CD4-positive, alpha-beta T cell treated with Interleukin-1 beta for 1 hour (primary cell): ENCODE results near the gene MMRN1.

Experiments used
- DNase-seq, 2 donors: peaks; one replicate each; pipeline ENCODE4 v3.0.0-alpha.2; 2020 to 2022

The MMRN1 gene

DNA sequence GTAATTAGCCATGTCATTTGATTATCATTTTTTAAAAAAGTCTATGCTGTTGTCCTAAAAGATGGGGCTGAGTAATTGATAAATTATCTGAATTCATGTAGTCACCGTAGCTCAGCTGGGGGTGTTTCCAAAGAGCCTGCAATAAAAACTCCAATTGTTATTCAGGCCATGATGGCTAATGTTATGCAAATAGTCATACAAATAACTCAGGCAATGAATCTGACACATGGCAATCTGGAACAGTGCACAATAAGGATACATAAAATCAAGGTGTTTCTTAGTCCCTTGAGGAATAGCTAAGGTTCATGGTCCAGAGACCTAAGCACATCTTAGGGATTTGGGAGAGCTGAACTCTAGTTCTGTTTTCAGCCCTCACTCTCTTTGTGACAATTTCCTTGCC is 15.2 kb downstream of the MMRN1 start:
- DNase-seq = no peak

DNA sequence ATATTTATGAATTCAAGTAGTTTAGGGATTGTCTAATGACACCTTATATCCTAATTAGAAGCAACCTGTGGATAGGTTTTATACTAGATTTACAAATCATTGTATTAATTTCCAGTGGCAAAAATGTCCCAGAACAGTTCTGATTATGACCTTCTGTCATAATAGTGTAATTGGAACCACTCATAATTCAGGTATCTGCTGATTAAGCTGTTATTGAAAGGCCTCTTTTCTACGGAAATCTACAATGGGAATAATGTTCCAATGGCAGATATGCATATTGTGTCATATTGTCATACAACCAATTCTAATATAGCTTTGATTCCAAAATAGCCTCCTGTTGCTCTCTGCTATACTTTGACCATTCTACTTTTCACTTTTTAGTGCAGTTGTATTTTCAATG is 19.0 kb downstream of the MMRN1 start:
- DNase-seq = no peak

DNA sequence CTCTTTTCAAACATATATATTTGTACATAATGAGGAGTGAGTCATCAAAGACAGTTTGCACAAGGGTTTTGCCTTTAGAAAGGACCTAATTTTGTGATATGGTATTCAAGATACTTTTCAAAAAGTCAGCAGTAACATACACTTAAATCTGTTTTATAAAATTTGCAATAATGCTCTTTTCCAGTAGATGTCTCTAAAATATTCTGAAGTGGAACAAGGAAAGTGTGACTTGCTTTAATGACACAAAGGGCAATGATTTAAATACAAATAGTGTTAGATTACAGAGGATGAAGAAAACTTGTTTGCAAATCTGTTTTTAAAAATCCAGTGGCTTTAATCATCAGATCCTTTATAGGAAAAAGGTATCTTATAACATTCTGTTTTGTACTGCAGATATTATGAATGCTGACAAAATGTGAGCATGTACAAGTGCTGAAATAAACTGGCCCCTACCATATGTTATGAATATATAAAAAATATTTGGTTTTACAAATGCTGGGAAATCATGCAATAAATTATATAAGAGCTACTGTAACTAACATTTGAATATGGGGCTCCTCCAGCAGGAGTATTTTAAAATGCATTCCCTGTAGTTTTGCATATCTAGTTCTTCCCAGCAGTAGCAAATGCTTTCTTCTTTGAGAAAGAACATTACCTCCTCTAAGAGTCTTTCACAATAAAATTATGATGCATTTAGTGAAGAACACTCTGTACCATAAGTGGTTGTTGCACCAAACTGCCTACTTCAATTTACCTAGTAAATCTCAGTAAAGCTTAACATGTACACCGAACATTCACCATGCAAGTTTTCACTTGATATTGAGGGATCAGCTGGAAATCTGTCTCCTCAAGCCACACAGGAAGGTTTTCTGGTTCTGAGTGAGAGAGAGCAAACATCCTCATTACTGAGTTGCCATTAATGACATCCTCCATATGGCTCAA is 20.2 kb downstream of the MMRN1 start:
- no peak for DNase-seq

DNA sequence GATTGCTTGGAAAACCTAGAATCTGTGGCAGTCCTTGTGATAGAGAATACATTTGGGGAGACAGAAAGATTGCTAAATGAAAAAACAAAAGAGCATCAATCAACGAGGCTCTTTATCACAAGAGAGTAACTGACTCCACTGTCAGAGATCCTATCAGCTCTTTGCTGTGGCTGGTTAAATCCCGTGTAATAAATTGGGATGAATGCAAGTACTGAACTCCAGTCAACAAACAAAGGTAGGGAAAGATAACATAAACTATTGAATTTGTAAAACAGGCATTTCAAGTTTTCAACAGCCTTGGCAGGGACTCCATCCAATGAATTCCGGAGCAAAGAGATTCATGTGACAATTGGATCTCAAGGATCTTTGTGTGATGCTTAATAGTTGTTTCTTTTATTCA is 21.3 kb downstream of the MMRN1 start:
- no peak for DNase-seq

DNA sequence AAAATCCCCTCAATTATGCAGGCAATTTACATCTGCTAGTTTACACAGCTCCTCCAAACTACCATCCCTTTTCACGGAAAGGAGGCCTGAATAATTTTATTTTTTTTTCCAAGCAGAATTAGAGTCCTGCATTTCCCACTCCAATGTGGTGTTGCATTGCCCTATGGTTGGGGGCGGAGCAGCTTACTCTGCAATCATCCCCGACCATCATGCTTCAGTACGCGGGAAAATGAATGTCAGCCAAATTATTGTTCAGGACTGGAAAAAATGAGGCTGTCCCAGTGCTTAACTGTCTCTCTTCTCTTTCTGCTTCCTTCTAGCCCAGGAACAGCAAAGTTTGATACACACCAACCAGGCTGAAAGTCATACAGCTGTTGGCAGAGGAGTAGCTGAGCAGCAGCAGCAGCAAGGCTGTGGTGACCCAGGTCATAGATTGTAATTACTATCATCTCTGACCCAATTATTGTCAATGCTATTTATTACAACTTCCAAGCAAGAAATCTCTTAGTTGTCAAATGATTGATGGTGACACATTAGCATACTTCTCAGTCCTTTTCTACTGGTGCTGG is 28.3 kb downstream of the MMRN1 start:
- no peak for DNase-seq

DNA sequence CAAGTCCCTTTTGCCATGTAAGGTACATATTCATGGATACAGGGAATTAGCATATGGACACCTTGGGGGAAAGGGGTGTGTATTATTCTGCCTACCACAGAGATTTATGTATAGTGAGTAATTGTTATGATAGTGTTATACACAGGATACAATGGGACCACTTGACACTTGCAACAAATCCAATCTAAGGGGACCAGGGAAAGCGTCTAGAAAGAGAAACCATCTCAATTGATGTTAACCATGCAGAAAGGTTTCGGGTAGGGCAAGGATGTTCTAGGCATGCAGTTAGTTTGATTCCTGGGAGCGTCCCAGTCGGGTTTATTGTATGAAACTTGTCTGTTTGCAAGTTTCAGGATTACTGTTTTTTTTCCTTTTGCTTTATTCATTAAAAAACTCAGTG is 34.2 kb downstream of the MMRN1 start:
- no peak for DNase-seq

DNA sequence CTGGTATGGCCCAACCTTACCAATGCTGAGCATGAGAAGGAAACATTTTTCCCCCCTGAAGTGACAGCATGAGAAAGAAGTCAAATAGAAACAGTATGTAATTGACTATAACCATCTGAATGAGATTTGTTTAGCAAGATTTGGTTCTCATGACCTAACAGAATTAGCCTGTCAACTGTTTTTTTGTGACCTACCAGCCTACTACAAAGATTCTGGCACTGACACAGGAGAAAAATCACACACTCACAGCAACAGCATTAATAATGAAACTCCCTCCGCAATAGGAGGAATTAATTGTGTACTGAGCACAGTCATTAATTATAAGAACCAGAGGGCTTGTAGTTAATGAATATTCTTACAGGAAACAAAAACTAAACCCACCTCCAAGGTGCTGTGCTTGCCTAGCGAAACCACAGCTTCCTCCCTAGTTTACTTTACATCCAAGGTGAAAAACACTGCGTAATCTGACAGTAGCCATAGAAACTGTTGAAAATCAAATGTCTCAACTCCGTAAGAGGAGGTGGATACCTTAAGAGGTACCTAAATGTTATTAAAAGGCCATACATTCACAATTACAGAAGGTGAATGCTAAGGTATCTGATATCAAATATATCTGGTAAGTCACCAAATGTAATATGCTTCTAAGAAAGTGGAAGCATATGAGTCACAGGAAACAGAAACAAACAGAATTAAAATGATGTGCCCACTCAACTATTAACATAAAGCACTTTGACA is 34.9 kb downstream of the MMRN1 start:
- peak; percentile 18 to 67 for DNase-seq

DNA sequence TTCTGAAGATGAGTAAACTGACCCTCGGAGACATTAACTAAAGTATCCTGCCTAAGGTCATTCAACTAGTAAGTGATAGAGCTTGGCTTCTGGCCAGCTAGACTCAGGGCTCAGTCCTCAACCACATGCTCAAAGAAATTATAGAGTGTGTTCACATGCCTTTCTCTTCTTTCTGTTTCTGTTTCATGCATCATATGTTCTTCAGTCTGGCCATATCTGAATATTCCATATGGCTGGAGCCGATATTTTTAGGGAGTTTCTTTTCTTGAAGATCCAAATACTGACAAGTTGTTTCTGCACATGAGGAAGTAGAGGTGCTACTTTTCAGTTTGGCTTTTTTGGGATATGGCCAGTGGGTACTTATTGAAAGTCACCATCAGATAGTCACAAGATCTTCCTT is 44.9 kb downstream of the MMRN1 start:
- DNase-seq = no peak

DNA sequence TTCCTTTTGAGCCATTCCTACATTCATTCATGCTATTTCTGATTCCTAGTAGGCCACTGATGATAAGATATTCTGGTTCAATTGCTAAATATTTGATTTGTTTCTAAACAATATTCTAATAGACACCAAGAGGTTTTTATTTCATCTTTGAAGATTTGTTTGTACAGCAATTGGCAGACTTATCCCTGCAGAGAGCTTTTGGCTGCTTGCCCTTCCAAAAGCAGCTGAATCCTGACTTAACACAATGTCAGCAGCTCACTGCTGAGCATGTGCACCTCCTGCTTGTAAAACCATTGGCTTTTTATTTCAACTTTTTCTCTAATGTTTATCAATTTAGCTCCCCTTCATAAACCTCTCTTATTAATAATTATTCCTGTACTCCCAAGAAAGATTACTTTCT is 45.3 kb downstream of the MMRN1 start:
- DNase-seq = no peak

DNA sequence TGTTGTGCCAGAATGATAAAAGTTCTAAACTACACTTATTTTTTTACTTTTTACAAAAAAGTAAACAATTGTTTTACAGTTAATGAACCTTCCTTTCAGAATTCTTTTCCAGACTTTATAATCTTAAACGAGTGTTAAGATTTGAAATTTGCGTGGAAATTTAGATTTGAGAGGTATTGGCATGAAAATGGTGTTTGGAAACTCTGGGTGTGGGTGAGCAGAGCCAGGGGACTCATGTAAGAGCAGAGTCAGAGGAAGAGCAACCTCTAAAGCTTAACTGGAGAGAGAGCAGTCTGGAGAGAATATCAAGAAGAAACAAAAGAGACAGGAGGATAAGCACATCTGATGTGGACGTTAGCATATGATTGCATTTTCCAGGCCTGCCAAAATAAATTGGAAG is 48.2 kb downstream of the MMRN1 start:
- DNase-seq = no peak

DNA sequence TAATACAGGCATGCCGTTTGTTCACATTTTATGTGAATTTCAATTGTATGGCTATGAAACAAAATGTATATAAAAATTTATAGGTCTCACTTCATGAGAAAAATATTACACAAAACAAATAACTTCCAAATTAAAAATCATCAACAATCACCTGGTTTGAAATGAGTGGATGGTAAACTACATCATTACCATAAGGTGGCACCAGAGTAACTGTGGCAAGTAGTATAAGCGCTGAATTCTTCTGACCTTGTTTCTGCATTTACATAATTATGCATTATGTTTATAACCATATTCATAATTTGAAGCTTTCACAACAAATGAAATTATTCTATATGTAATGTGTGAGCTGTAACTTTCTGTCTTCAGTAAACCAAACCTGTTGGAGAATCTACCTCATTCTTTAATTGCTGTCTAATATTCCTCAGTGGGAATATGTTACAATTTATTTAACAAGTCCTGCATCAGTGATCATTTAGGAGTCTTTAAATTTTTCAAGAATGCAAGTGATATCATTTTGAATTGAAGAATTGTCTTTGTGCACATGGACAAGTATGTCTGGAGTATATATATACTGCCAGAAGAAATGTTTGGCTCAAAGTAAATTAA is 55.2 kb downstream of the MMRN1 start:
- DNase-seq = no peak

DNA sequence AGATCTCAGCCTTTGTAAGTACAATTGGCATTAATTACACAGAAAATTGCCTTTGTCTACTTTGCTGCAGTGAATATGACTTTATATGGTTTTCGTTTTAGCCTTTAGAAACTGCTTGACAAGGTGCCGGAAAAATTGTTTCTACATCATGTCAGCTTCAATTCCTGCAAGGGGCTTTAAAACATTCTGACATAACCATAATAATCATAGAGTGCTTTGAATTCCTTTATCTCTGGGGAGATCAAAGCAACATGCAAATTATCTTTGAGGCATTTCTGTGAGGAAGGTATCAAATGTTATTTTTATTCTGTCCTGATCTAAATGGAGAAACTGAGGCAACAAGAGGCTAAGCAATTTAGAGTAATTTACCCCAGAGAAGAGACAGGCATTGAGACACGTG is 57.8 kb downstream of the MMRN1 start:
- no peak for DNase-seq

DNA sequence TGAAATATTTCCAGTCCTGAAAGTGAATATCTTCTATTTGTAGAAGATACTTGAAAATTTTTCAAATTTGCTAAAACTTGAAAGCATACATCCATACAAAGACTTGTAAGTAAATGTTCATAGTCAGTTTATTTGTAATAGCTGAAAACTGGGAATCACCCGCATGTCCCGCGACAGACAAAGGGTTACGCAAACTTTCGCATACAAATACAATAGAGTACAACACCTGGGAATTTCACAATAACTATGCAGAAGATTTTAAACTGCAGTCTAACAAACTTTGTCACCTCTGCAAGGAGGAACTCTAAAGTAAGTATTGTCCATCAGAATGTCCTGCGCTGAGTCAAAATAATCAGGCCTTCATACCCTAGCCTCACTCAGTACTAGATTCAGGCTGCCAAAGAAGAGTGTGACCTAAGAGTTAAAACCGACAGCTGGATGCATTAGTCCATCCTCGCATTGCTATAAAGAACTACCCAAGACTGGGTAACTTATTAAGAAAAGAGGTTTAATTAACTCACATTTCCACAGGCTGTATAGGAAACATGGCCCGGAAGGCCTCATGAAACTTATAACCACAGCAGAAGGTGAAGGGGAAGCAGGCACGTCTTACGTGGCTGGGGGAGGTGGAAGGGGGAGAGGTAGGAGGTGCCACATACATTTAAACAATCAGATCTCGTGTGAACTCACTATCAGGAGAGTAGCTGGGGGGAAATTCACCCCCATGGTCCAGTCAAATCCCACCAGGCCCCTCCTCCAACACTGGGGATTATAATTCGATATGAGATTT is 60.4 kb downstream of the MMRN1 start:
- no peak for DNase-seq

DNA sequence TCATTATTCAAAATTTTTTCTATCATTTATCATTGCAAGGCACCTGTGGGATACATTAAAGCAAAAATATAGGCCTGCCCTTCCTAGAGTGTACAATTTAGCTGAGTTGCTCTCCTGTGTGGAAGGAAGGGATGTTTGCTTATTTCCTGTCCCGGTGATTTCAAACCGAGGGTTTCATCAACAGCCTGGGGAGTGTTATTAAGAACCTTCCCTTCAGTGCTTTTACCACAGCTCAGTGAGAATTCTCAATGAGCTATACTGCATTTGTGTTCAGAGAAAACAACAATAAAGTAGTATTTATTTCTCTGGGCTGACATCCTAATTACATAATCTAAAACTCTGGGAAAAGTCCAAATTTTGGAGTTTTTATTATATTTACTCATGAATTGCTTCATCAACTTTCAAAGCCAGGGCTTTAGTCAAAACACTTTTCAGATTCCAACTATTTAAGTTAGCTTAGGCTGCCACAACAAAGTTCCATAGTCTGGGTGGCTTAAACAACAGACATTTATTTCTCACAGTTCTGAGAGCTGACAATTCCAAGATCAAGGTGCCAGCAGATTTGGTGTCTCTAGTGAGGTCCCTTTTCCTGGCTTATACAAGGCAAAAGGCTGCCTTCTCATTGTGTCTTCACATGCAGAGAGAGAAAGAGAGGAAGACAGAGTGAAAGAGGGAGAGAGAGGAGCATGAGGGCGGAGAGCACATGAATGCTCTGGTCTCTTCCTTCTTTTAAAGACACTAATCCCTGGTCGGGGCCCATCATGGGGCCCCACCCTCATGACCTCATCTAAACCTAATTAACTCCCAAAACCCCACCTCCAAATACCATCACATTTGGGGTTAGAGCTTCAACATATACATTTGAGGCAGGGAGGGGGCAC is 62.6 kb downstream of the MMRN1 start:
- no peak for DNase-seq

DNA sequence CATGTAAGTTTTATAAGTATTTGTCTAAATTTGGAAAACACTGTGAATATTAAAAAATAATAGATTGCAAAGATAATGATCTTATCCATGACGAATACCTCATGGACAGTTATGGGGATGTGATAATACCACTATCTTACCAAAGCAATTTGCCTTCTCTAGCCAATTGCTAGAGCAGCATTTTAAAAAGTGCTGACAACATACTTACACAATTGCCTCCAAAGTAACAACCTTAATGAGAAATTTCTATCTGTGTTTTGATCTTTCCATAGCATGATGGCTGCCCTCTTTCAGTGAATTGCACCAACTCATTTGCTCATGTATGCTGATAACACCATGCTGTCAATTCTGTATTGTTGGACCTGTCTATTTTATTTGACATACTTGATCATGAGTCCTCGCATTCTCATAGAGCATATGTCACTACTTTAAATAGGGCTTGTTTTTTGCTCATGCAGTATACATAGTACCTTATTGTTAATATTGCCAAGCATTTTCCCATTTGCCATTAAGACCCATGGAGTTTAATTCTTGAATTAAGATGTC is 87.2 kb downstream of the MMRN1 start:
- no peak for DNase-seq

DNA sequence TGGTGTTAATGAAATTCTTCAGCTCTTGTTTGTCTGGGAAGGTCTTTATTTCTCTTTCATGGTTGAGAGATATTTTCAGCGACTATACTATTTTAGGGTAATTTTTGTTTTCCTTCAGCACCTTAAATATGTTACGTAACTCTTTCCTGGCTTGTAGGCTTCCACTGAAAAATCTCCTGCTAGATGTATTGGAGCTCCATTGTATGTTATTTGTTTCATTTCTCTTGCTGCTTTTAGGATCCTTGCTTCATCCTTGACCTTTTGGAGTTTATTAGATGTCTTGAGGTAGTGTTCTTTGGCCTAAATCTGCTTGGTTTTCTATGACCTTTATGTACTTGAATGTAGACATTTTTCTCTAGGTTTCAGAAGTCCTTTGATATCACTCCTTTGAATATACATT is 93.6 kb downstream of the MMRN1 start:
- no peak for DNase-seq

DNA sequence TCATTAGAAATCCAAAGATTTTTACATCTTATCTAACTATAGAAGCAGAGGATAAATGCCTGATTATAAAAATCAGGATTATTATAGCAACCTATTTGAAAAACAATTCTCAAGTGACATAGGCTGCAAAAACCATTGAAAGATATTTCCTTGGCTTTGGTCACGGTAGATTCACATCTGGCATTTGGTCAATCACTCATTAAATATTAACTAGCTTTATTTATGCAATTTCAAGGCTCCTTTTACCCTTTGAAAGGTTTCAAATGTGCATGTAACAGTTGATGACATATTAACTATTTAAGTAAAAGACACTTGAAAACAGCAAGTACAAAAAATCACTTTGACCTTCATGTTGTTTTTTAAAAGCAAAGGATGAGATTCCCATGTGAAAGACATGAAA is 98.1 kb downstream of the MMRN1 start:
- no peak for DNase-seq

DNA sequence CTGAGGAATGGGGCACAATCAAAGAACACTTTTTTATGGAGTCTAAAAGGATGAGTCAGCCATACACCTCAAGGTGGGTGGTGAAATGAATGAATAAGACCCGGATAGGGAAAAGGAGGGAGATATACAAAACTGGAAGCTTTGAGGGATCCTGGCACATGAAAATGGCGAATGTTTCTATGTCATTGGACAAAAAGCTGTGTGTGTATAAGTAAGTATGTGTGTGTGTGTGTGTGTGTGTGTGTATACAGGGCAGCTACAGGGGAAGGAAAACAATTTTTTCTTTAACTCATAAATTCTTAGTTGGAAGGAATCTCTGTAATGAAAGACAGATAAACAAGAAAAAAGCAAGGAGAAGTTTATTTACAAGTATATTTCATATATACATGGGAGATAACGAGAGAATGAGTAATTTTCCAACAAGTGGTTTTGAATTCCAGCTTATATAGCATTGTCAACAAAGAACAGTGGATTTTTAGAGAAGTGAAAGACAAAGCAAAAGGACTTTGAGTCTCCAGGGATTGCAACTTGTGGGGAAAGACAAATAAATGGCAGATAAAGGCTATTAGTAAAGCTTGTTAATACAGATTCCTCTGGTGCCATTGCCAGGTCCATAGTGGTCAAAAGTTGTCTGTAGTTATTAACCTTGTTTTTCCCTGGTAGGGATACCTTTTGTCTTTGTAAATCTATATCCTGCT is 99.7 kb downstream of the MMRN1 start:
- DNase-seq = no peak

DNA sequence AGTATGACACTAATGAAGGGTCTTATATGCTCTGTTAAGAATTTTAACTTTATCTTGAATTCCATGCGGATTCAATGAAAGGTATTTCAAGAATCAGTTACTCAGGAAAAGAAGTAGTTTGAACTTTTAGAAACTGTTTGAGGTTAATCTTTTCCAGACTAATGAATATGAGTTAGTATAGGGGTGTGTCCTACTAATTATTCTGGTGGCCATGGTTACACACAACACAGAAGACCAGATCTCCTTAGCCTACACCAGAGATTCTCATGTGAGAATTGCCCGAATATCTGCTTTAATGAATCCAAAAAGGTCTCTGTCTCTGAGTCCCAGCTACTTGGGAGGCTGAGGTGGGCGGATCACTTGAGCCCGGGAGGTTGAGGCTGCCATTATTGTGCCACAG is 100.4 kb downstream of the MMRN1 start:
- no peak for DNase-seq

DNA sequence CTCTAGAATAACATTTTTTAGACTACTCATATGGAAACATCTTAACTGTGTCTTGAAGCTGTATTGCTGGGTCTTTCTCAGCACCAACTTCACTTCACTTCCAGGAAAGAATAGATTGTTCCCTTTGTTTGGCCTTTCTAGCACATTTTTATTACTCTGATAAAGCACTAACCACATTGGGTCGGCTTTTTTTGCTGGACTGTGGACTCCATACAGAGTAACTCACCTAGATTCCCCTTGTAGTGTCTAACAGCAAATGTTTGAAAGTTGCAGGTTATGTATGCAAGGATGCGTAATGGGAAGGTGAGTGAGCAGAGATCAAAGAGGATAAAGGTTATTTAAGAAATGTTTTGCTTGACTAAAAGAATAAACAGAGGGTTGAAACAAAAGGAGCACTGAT is 101.2 kb downstream of the MMRN1 start:
- no peak for DNase-seq
